NCI-H1105 treated with DMSO at 0.1 percent for 48 hours (cell line): ENCODE results near the gene TP53I11.

Source experiments
- DNase-seq: peaks from one replicate; lab custom pipeline; 2025; lab: John Stamatoyannopoulos, UW

Gene TP53I11

DNA sequence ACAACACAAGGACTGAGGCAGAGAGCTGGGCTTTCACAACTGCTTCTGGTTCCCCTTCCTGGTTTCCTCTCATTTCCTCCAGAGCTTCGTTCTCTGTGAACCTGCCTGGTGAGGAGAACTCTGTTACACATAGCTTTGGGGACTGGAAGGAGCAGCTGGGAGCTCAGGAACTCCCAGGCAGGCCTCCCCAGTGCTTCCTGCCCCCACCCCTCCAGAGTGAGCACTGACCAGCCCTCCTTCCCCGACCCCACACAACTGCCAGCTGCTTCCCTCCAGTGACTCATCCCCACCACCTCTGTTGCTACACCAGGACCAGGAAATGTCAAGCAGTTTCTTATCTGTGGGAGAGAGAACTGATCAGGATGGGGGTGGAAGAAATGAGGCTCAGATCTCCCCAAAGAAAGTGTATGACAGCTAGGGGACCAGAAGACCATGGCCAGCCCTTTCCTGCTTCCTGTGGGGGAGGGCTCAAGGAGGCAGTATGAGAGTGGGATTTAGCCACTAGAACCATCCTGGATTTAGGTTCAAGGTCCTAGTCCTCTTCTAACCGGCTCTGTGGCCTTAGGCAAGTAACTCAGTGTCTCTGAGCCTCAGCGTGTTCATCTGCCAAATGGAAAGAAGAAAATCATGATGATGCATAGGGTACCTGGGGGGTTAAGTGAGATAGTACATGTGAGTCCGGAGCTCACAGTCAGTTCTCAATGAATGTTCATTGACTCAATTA is 4.5 kb upstream of the TP53I11 start:
- DNase-seq = no peak

DNA sequence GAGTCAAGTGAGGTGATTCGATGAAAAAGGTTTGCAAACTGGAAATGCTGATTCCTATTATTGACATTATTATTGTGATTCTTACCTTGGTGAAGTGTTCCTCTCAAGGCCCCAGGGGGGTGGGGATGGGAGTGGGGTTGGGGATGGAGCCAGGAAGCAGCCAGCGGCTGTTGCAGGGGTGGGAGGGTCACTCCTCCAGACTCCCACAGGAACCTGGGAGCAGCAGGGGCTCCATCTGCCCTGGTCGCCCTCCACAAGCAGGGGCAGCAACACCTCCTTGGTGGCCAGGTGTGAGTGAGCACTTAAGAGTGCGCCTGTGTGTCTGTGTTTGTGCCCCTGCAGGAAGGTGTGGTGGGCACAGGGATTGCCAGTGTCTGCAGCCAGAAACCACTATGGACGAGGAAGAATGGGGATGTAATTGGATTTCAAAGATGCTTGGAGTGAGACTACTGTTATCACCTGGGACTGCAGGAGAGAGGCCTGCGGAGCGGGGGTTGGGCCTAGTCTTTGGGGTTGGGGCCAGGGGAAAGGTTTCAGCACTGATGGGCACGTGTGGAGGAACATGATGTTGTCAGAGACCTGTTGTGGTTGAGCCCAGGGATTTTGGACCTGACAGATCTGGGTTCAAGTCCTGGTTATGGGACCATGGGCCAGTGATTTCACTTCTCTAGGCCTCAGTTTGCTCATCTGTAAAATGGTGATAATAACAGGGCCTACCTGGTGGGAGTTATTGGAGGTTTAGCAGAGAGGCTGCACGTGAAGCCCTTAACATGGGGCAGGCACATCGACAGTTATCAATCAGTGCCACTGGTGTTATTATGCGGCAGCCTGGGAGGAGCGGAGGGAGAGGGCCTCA is 3.6 kb upstream of the TP53I11 start:
- DNase-seq = peak; percentile 47

DNA sequence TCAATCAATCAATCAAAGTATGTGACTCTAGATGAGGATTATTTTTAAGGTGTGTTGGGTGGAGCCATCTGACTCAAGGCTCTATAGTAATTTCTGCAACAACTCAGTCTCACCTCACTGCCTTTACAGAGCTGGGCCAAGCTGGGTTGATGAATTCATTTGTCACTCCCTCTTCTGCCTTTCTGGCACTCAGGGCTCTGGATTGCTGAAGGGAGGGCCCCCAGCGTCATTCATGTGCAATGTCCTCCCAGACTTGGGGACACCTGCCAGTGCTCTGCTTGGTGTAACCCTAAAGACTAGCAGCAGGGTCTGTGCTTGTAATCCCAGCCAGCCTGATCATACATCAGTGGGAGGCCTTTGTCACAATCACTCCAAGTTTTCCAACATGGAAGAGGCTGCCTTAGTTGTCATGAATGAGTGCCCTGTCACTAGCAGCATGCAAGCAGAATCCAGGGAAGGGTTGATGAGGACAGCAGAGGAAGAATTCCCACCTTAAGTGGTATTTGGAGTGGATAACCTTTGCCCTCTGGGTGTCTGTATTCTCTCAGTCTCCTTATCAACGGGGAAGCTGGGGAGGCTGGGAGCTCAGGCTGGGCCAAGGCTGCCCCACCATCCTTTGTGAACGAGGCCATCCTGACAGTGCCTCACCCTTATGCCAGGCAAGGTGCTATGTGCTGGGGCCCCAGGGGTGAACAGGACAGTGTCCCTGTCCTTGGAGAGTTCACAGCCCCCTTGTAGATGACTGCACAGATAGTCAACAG is 2.0 kb upstream of the TP53I11 start:
- DNase-seq = no peak

DNA sequence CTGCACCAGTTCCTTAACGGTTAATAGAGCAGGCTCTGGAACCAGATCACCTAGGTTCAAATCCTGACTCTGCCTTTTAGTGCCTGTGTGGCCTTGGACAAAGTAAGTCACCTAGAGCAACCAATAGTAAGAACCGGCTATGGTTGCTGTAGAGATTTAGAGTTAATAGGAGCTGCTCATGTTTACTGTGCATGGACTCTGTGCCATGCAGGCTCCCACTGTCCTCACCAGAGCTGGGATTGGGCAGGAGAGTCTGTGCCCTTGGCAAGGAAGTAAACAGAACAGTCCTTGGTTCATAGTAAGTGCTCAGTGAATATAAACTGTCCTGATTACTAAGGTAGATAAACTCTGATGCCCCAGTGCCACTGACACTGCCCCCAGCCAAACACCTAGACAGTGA is 1.4 kb upstream of the TP53I11 start:
- no peak for DNase-seq

DNA sequence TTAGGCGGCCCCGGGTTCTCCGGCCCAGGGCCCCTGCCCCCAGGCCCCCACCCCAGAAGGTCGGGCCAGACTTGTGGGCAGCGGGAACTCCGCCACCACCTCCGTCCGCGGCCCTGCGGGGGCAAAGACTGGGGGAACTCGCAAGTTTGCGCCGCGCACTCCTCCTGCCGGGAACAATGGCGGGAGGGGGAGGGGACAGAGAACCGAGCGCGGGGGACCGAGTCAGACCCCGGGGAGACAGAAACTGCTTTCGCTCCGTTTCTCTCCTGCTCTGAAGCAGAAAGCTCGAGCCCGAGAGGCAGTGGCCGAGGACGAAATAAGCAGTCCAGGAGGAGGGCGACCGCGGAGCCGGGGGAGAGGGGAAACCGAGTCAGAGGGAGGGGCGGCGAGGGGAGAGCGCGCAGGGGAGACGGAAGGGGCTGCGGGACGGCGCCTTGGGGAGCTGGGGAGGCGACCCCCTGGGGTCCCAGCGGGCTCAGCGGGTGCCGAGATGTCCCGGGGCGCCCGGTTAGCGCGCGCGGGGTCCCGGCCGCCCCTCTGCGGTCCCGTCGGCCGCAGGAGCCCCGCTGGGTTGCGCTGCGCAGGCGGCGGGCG is 555 bp downstream of the TP53I11 start:
- peak; percentile 36 for DNase-seq

DNA sequence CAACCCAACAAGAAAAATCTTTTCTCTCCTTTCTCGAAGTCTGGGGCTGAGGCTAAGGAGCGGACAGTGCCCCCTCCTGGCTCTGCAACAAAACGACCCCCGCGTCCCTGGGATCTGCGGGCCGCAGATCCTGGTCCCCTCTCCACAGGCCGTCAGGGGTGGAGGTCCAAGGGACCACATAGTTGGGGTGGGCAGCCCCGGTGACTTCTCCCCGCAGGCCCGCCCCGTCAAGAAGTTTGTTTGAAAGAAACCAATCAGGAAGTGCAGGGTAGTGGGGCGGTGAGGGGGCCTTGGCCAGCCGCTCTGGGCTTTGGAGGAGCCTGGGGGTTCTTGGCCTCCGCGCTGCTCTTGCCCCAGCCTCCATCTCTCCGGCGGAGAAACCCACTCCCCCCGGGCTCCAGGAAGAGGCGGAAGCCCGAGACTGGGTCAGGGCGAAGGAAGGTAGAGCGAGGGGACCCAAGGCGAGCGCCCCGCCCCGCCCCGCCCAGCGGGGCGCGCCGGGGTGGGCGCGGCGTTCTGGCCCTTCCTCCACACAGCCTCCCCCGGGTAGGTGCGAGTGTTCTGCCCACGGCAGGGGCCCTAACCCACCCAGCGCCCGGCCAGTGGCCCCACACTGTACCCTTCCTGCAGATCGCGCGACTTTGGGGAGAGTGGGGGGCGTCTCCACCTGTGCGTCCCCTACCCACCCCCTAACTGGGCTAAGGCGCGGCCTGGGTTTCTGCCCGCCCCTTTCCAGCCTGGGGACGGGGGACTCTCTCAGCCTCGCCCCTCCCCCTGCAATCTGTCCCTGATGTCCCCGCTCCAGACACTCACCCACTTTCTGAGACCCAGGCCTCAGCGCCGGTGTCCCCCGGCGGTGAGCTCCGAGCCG is 1.3 kb downstream of the TP53I11 start:
- DNase-seq = peak; percentile 36

DNA sequence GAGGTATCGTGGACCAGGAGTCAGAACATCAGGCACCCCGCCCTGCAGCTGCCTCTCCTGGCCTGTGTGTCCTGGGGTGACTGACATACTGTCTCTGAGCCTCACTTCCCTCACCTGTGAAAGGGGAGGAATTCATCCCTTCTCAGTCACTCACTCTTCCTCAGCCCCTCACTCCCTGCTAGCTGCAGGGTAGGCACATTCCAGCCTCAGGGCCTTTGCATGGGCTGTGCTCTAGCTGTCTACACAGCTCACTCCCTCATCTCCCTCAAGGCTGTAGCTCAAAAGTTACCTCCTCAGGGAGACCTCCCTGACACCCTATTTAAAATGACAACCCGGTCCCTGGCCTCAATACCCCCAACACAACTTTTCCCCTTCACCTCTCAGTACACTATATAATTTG is 2.5 kb downstream of the TP53I11 start:
- no peak for DNase-seq

DNA sequence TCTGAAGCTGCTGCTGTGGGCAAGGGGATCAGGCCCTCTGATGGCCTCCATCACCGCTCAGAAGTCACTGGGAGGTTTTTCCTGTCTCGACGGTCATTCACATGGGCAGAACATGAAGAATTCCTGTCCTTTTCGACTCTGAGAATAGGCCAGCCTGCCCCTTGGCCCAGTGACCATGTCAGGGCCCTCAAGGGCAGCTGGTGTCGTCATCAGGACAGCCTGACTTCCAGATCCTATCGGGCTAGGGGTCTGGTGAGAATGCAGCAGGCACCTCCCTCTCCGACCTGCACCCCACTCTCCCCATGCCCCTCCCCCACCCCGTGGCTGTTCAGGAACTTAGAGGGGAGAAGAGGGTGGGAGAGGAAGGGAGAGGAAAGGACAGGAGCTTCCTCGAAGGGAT is 3.6 kb downstream of the TP53I11 start:
- DNase-seq = no peak

DNA sequence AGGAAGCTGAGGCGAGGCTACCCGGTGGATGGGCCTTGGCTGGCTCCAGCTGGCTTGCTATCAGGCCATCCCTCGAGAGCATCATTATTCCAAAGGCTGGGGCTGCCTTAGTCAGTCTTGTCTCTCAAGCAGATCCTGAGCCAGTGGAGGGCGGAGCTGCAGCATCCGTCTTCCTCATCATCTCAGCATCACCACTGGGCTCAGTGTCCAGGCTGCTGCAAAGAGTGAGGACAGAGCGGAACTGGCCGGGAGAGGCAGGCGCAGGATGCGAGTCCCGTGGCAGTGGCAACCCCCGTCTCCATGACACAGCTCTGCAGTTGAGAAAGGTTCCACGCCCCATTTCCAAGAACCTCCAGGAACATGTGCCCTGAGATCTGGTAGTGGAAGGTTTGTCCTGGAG is 4.4 kb downstream of the TP53I11 start:
- no peak for DNase-seq

DNA sequence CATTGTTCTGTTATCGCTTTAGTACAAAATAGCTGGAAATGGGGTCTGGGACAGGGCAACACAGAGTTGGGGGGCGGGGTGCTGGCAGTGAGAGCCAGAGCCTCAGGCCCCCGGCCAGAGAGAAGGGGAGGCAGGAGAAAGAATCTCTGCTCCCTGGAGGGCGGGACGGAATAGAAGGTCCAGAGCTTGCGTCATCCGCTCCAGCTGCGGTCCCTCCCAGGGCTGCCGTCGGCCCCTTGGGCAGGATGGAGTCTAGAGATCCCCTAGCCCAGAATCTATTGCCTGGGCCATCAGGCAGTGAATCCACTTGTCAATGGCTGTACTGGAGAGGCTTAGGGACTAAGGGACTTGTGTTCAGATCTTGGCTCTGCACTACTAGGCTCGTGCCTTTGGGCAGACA is 5.0 kb downstream of the TP53I11 start:
- no peak for DNase-seq

DNA sequence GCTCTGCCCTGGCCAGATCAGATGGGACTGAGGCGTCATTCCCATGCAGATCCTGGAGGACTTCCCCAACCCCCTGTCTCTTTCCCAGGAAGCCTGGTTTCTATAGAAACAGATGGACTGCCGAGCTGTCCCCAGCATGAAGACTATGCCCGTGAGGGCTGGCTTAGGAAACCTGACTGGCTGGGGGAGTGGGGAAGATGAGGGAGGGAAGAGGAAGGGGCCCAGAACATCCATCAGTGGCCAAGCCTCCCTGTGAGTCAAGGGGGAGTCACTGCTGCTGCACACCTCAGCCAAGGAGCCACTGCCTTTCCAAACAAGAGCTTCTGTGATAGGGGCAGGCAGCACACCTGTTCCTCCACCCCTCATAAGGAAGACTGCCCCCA is 5.8 kb downstream of the TP53I11 start:
- no peak for DNase-seq

DNA sequence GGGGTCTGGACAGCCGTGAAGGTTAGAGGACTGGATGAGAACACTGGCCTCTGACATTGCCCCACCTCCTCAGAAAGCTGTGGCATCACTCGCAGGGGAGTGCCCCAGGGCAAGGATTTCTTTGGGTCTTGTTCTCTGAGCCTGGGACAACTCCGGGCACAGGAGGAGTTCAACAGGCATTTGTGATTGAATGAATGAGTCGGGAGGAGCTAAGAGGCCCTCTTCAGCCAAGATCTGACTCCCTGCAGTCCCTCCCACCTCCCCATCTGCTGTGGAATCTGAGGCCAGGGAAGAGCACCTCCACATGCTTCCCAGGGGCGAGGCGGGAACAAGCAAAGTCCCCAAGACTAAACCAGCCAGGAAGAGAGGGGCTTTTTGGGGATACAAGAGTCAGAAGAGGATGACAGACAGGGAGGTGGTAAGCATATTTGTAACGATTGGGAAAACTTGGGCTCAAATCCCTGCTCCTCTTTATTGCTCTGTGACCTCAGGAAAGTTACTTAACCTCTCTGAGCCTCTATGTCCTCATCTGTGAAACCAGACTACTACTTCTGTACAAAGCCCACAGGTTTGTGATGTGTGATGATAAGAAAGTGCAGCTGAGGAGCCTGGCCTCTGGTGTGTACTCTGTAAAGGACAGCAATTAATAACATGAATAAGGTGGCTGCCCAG is 6.4 kb downstream of the TP53I11 start:
- DNase-seq = no peak

DNA sequence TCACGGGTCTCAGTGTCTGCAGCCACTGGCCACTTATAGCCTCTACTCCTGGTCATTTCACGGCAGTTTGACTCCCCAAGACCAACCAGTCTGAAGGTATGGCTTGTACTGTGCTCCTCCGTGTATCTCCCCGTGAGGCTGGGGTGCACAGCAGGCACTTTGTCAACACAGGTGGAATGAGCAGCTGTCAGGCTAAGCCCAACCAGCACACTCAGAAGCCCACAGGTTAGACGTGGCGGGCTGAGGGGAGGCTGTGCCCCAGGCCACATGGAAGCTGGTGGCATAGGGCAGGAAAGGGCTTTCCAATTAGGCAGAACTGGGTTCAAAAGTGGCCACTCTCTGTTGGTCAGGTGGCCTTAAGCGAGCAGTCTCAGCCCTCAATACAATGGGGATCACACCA is 7.0 kb downstream of the TP53I11 start:
- DNase-seq = no peak

DNA sequence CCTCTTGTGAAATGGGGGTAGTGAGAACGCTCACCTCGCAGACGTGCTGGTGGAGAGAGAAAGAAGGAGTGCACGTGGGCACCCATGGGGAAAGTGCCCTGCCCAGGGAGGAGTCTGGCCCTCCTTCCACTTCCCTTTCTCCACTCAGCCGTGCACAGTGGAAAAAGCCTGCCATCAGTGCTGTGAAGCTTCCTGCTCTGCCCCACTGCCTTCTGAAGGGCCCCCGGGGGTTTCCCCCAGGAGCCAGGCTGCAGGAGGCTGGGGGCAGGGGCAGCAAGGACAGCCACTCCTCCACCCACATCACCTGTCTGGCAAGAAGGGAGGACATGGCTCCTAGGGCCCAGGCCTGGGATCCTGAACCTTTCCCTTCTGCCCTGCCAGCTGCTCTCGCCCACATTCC is 7.6 kb downstream of the TP53I11 start:
- no peak for DNase-seq

DNA sequence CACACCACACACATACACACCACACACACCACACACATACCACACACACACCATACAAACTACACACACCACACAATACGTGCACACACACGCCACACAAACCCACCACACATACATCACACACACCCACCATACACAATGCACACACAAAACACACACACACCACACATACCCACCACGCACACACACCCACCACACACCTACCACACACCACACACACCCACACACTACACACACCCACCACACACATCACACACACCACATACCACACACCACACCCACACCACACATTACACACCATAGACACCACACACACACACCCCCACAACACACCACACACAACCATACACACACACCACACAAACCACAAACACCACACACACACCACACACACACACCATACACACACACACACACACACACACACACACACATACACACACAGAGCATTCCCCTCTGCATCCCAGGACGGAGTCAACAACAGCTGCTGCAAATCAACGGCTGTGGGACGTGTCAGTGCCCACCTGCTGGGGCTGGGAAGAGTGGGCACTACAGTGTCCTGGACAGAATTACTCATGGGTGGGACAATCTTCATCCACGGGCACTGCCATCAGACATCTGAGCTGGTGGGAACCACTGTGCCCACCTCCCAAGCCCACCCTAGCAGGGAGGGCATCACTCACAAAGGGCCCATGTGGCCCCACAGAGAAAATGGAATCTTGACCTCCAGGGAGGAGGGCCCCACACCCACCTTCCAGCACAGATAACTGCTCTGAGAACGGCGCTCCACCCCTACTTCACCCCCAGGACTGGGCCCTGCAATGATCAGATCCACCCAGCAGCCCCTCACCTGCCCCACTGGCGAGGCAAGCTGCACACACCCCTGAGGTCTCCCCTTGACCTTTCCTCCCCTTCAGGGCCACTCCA is 8.4 kb downstream of the TP53I11 start:
- no peak for DNase-seq

DNA sequence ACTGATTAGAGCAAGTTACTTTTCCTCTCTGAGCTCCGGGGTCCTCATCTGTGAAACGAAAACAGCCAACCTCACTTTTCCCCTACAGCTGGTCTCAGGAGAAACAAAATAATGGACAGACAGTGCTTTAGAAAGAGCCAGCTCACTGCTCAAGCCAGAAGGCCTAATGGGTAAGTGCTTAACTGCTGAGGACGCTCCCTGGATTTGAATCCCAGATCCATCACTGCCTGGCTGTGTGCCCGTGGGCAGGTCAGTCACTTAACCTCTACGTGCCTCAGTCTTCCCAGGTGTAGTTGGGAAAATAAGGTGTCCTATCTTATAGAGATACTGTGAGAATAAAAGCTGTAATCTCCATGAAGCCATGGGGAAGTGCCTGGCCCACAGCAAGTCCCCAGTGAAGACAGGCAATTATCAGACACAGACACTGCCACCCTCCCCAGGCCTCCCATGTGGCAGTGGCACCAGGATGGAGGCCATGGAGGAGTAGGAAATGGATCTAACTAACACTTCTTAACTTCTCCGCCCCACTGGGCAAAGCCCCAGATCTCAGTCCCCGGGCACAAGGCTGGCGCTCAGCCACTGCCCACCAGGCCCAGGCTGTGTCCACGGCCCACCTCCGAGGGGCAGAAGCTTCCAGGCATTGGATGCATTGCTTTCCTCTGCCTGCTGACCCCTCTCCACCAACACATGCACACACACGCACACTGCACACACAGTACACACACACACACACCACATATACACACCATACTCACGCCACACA is 9.2 kb downstream of the TP53I11 start:
- no peak for DNase-seq

DNA sequence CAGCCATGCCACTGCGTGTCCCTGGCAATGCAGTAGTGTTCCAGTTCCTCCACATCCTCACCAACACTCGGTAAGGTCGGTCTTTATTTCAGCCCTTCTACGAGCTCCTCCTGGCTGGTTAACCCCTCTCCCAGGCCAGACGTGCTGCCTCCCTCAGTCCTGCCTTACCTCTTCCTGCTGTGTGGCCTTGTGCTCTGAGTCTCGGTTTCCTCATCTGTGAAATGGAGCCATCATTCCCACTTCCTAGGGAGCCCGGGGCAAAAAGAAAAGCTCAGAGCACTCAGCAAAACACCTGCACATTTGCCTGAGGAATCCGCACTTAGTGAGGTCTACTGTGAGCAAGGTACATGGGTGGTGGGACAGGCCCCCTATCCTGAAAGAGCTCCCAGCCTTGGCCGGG is 9.8 kb downstream of the TP53I11 start:
- no peak for DNase-seq

DNA sequence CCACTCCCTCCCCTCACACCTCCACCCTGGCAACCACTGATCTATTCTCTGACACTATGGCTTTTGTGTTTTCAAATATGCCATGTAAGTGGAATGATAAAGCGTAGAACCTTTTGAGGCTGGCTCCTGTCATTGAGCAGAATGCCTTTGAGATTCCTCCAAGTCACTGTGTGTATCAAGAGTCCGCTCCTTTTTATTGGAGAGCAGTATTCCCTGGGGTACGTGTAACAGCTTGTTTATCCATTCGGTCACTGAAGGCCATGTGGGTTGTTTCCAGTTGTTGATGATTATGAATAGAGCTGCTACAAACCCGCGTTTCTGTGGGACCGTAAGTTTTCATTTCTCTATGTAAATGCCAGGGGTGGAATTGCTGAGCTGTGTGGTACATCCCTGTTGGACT is 10.3 kb downstream of the TP53I11 start:
- DNase-seq = no peak
